ENCODE measurements around the gene RASGRP3.

DNA sequence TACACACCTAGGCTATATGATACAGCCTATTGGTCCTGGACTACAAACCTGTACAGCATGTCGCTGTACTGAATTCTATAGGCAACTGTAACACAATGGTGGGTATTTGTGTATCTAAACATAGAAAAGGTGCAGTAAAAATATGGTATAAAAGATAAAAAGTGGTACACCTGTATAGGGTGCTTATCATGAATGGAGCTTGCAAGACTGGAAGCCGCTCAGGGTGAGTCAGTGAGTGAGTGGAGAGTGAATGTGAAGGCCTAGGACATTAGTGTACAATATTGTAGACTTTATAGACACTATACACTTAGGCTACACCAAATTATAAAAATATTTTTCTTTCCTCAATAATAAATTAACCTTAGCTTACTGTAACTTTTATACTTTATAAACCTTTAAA lies 41.8 kb downstream of the RASGRP3 start:
- TF ChIP-seq, protein P1, sequence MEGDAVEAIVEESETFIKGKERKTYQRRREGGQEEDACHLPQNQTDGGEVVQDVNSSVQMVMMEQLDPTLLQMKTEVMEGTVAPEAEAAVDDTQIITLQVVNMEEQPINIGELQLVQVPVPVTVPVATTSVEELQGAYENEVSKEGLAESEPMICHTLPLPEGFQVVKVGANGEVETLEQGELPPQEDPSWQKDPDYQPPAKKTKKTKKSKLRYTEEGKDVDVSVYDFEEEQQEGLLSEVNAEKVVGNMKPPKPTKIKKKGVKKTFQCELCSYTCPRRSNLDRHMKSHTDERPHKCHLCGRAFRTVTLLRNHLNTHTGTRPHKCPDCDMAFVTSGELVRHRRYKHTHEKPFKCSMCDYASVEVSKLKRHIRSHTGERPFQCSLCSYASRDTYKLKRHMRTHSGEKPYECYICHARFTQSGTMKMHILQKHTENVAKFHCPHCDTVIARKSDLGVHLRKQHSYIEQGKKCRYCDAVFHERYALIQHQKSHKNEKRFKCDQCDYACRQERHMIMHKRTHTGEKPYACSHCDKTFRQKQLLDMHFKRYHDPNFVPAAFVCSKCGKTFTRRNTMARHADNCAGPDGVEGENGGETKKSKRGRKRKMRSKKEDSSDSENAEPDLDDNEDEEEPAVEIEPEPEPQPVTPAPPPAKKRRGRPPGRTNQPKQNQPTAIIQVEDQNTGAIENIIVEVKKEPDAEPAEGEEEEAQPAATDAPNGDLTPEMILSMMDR (IDR thresholded peaks at IDR 0.05): no peak
- TF ChIP-seq POLR2A (IDR thresholded peaks at IDR 0.05): no peak
